Gastrocnemius medialis (tissue), 4 donors: ENCODE data around the gene TNFRSF1B.

Experiments
- POLR2A ChIP-seq, 2 donors: fragments of 450-650 bp; IDR thresholded peaks; one replicate each; pipeline ENCODE4 v1.6.1; 2017; ENCODE audit warnings: antibody characterized with exemption in 2 of 2, mild to moderate bottlenecking in 2 of 2, moderate library complexity in 2 of 2
- TF ChIP-seq, protein P1 (sequence below), 5 experiments: fragments of 450-650 bp in 3 of 5; fragments of 200-600 bp in 2 of 5; sonication (generic) in 2 of 5; IDR thresholded peaks in 4 of 5; conservative IDR thresholded peaks in 1 of 5; 1 replicate in 4 of 5; 2 replicates in 1 of 5; pipeline ENCODE4 v1.5.1; 2016 to 2019; ENCODE audit warnings: antibody characterized with exemption in 5 of 5, mild to moderate bottlenecking in 3 of 5, moderate library complexity in 3 of 5

DNA sequence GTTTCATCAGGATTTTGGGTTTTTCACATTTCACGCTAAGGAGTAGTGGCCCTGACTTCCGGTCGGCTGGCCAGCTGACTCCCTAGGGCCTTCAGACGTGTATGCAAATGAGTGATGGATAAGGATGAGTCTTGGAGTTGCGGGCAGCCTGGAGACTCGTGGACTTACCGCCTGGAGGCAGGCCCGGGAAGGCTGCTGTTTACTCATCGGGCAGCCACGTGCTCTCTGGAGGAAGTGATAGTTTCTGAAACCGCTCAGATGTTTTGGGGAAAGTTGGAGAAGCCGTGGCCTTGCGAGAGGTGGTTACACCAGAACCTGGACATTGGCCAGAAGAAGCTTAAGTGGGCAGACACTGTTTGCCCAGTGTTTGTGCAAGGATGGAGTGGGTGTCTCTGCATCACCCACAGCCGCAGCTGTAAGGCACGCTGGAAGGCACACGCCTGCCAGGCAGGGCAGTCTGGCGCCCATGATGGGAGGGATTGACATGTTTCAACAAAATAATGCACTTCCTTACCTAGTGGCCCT lies 23.1 kb upstream of the TNFRSF1B start:
- TF ChIP-seq POLR2A (IDR thresholded peaks at IDR 0.05): peak in 1 of 2 donors; percentile 12
- TF ChIP-seq, protein P1, sequence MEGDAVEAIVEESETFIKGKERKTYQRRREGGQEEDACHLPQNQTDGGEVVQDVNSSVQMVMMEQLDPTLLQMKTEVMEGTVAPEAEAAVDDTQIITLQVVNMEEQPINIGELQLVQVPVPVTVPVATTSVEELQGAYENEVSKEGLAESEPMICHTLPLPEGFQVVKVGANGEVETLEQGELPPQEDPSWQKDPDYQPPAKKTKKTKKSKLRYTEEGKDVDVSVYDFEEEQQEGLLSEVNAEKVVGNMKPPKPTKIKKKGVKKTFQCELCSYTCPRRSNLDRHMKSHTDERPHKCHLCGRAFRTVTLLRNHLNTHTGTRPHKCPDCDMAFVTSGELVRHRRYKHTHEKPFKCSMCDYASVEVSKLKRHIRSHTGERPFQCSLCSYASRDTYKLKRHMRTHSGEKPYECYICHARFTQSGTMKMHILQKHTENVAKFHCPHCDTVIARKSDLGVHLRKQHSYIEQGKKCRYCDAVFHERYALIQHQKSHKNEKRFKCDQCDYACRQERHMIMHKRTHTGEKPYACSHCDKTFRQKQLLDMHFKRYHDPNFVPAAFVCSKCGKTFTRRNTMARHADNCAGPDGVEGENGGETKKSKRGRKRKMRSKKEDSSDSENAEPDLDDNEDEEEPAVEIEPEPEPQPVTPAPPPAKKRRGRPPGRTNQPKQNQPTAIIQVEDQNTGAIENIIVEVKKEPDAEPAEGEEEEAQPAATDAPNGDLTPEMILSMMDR (IDR thresholded peaks at IDR 0.05 in 4 of 5, conservative IDR thresholded peaks at IDR 0.05 in 1 of 5): no peak
